H9 (cell line): ENCODE results near the gene MAPK4. TPM values are rescaled to one million over a fixed set of nuclear protein-coding genes. Genes with fewer than 3 reads are reported as not detected.
"Not testable (repeated sequence)": the region's sequence is repeated elsewhere in the genome, so short reads cannot be mapped to it uniquely, and the experiment has no call there.

Experiments
- DNase-seq: peaks from one replicate; pipeline ENCODE4 v3.0.0-alpha.2; 2017
- H2AFZ ChIP-seq: one replicate; pipeline ENCODE4 v1.6.1; 2013; ENCODE audit warnings: mild to moderate bottlenecking, low read length, control low read depth, moderate library complexity
- H2AK5ac ChIP-seq: 2 replicates; pipeline ENCODE4 v1.6.1; 2013; ENCODE audit warnings: low read length, control low read depth, mixed read lengths; ENCODE audit not compliant: insufficient read length
- H2BK120ac ChIP-seq: one replicate; pipeline ENCODE4 v1.6.1; 2013; ENCODE audit warnings: low read depth, mild to moderate bottlenecking, low read length, control low read depth, inconsistent platforms; ENCODE audit not compliant: poor library complexity, severe bottlenecking
- H2BK12ac ChIP-seq: 2 replicates; pipeline ENCODE4 v1.6.1; 2013; ENCODE audit warnings: low read length, control low read depth, mixed read lengths, low read depth; ENCODE audit not compliant: insufficient read length
- H2BK15ac ChIP-seq: 2 replicates; pipeline ENCODE4 v1.6.1; 2013; ENCODE audit warnings: low read depth, low read length, control low read depth
- H2BK20ac ChIP-seq: one replicate; pipeline ENCODE4 v1.6.1; 2013; ENCODE audit warnings: low read depth, mild to moderate bottlenecking, low read length, control low read depth, inconsistent platforms; ENCODE audit not compliant: poor library complexity, severe bottlenecking
- H2BK5ac ChIP-seq: 2 replicates; pipeline ENCODE4 v1.6.1; 2013; ENCODE audit warnings: low read length, control low read depth, mixed read lengths; ENCODE audit not compliant: insufficient read length
- H3K14ac ChIP-seq: 2 replicates; pipeline ENCODE4 v1.6.1; 2013; ENCODE audit warnings: low read length, control low read depth; ENCODE audit not compliant: insufficient read depth
- H3K18ac ChIP-seq: 2 replicates; pipeline ENCODE4 v1.6.1; 2013; ENCODE audit warnings: low read depth, mild to moderate bottlenecking, mixed read lengths, low read length, control low read depth; ENCODE audit not compliant: insufficient read length
- H3K23ac ChIP-seq: 2 replicates; pipeline ENCODE4 v1.6.1; 2013; ENCODE audit warnings: low read length, control low read depth, mixed read lengths, low read depth; ENCODE audit not compliant: insufficient read length
- H3K23me2 ChIP-seq: 2 replicates; pipeline ENCODE4 v1.6.1; 2013; ENCODE audit warnings: low read depth, mild to moderate bottlenecking, mixed read lengths, low read length, control low read depth; ENCODE audit not compliant: insufficient read length, poor library complexity, severe bottlenecking
- H3K27ac ChIP-seq: 2 replicates; pipeline ENCODE4 v1.5.1; 2013; ENCODE audit warnings: low read length, control low read depth, mixed read lengths, low read depth; ENCODE audit not compliant: insufficient read length
- H3K27me3 ChIP-seq: 2 replicates; pipeline ENCODE4 v1.6.1; 2013; ENCODE audit warnings: low read length, control low read depth, inconsistent platforms; ENCODE audit not compliant: insufficient read depth
- H3K4ac ChIP-seq: 2 replicates; pipeline ENCODE4 v1.6.1; 2013; ENCODE audit warnings: low read depth, mild to moderate bottlenecking, control low read depth, inconsistent platforms, low read length, moderate library complexity
- H3K4me1 ChIP-seq: 2 replicates; pipeline ENCODE4 v1.6.1; 2013; ENCODE audit warnings: low read length, control low read depth, inconsistent platforms; ENCODE audit not compliant: insufficient read depth
- H3K4me2 ChIP-seq: 2 replicates; pipeline ENCODE4 v1.6.1; 2013; ENCODE audit warnings: low read length, control low read depth, mixed read lengths; ENCODE audit not compliant: insufficient read length, insufficient read depth
- H3K56ac ChIP-seq: 2 replicates; pipeline ENCODE4 v1.6.1; 2013; ENCODE audit warnings: low read depth, mild to moderate bottlenecking, mixed read lengths, low read length, control low read depth; ENCODE audit not compliant: insufficient read length
- H3K79me1 ChIP-seq: 2 replicates; pipeline ENCODE4 v1.6.1; 2013; ENCODE audit warnings: low read depth, mild to moderate bottlenecking, moderate library complexity, low read length, control low read depth, inconsistent platforms; ENCODE audit not compliant: insufficient read depth, poor library complexity, severe bottlenecking
- H3K79me2 ChIP-seq: 2 replicates; pipeline ENCODE4 v1.6.1; 2013; ENCODE audit warnings: low read length, control low read depth, inconsistent platforms; ENCODE audit not compliant: insufficient read depth
- H3K9ac ChIP-seq: 2 replicates; pipeline ENCODE4 v1.6.1; 2013; ENCODE audit warnings: low read length, control low read depth, mixed read lengths; ENCODE audit not compliant: insufficient read length; ENCODE audit errors: extremely low read depth
- H3K9me3 ChIP-seq: one replicate; pipeline ENCODE4 v1.6.1; 2013; ENCODE audit warnings: low read depth, low read length, inconsistent platforms; ENCODE audit not compliant: control insufficient read depth
- H3T11ph ChIP-seq: one replicate; pipeline ENCODE4 v1.6.1; 2013; ENCODE audit warnings: mild to moderate bottlenecking, low read length, control low read depth, inconsistent platforms
- H4K20me1 ChIP-seq: one replicate; pipeline ENCODE4 v1.6.1; 2013; ENCODE audit not compliant: control insufficient read depth, insufficient read length, insufficient read depth
- H4K5ac ChIP-seq: 2 replicates; pipeline ENCODE4 v1.6.1; 2013; ENCODE audit warnings: low read depth, mild to moderate bottlenecking, mixed read lengths, low read length, control low read depth; ENCODE audit not compliant: insufficient read length
- H4K8ac ChIP-seq: replicated peaks from 2 replicates; pipeline ENCODE4 v1.6.1; 2013; ENCODE audit warnings: low read length, control low read depth, mixed read lengths, low read depth; ENCODE audit not compliant: insufficient read length
- H4K91ac ChIP-seq: 2 replicates; pipeline ENCODE4 v1.6.1; 2013; ENCODE audit warnings: low read depth, mild to moderate bottlenecking, moderate library complexity, mixed read lengths, low read length, control low read depth; ENCODE audit not compliant: insufficient read length
- H3K27ac Mint-ChIP-seq, 3 experiments: 2 replicates in 2 of 3; 3 replicates in 1 of 3; pipeline ENCODE4 v1.8.0; 2020 to 2021; ENCODE audit warnings: mixed read lengths in 3 of 3, mild to moderate bottlenecking in 1 of 3, moderate library complexity in 1 of 3
- H3K27me3 Mint-ChIP-seq: 2 replicates; pipeline ENCODE4 v1.8.0; 2021; ENCODE audit warnings: low read depth, mild to moderate bottlenecking, moderate library complexity, mixed read lengths
- H3K36me3 Mint-ChIP-seq, 3 experiments: 2 replicates in 2 of 3; 3 replicates in 1 of 3; pipeline ENCODE4 v1.8.0; 2020 to 2021; ENCODE audit warnings: low read depth in 3 of 3, mixed read lengths in 3 of 3; ENCODE audit not compliant: insufficient read depth in 1 of 3
- H3K4me1 Mint-ChIP-seq, 2 experiments: 2 replicates each; pipeline ENCODE4 v1.8.0; 2020; ENCODE audit warnings: mixed read lengths in 2 of 2
- H3K4me3 Mint-ChIP-seq, 2 experiments: 2 replicates in 1 of 2; 3 replicates in 1 of 2; pipeline ENCODE4 v1.8.0; 2020 to 2021; ENCODE audit warnings: mild to moderate bottlenecking in 2 of 2, mixed read lengths in 2 of 2, moderate library complexity in 1 of 2
- H3K9me3 Mint-ChIP-seq, 2 experiments: 2 replicates in 1 of 2; 3 replicates in 1 of 2; pipeline ENCODE4 v1.8.0; 2020; ENCODE audit warnings: mild to moderate bottlenecking in 2 of 2, mixed read lengths in 2 of 2, moderate library complexity in 1 of 2
- WGBS: extraction: QIAGEN DNeasy Blood & Tissue Kit; methylation state at CpG from one replicate; pipeline ENCODE4 v1.1.7; 2013; ENCODE audit warnings: missing lambda C conversion rate, low lambda C conversion rate, mixed read lengths; ENCODE audit not compliant: insufficient read length; ENCODE audit errors: extremely low coverage; 5-methylcytosine and 5-hydroxymethylcytosine counted together
- total RNA-seq: library from RNA; stranded (reverse); gene quantifications from 2 replicates; pipeline ENCODE4 v1.2.1, GENCODE V29; 2021
- TF ChIP-seq, protein P1 (sequence below): fragments of 200-600 bp; sonication (generic); conservative IDR thresholded peaks from 3 replicates; pipeline ENCODE4 v1.8.0; 2021; ENCODE audit warnings: antibody characterized with exemption, mild to moderate bottlenecking

Gene MAPK4
- total RNA-seq, 1 experiment from 2014 or later, result 1.6 TPM

DNA sequence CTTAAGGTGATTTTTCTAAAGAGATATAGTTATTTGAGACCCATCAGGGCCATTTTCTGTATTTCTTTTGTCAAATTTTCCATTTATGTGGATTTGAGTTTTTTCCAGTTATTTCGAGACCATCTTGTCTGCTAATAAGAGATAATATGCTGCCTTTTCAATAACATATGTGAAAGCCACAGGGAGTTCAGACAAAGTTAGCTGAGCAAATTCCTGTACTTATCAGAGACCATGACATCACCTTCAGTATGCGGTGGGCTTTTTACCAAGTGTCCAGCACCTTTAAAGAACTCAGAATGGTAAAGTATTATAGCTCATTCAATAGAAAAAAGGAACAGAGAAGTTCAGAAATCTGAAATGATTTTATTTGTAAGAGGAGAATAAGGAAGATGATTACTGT is 11.7 kb downstream of the MAPK4 start:
- peaks cover 3% of the 10 kb centered on the region for H3K27me3 Mint-ChIP-seq
- no peak overlapping the region for H2AK5ac ChIP-seq
- H4K8ac ChIP-seq, result no peak overlapping the region
- H3K56ac ChIP-seq, result no peak overlapping the region
- H2BK20ac ChIP-seq, result no peak overlapping the region
- H3K9ac ChIP-seq, result no peak overlapping the region
- no peaks in the 10 kb centered on the region for H4K20me1 ChIP-seq
- no peak overlapping the region for H3K4me3 Mint-ChIP-seq
- H3K79me1 ChIP-seq, result no peaks in the 10 kb centered on the region
- H2AFZ ChIP-seq, result no peak overlapping the region
- no peak overlapping the region for H3K27ac ChIP-seq
- no peak overlapping the region for H3K23ac ChIP-seq
- TF ChIP-seq, protein P1, sequence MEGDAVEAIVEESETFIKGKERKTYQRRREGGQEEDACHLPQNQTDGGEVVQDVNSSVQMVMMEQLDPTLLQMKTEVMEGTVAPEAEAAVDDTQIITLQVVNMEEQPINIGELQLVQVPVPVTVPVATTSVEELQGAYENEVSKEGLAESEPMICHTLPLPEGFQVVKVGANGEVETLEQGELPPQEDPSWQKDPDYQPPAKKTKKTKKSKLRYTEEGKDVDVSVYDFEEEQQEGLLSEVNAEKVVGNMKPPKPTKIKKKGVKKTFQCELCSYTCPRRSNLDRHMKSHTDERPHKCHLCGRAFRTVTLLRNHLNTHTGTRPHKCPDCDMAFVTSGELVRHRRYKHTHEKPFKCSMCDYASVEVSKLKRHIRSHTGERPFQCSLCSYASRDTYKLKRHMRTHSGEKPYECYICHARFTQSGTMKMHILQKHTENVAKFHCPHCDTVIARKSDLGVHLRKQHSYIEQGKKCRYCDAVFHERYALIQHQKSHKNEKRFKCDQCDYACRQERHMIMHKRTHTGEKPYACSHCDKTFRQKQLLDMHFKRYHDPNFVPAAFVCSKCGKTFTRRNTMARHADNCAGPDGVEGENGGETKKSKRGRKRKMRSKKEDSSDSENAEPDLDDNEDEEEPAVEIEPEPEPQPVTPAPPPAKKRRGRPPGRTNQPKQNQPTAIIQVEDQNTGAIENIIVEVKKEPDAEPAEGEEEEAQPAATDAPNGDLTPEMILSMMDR, result no peak
- no peaks in the 10 kb centered on the region for H3K23me2 ChIP-seq
- peaks cover 6 to 11% (median 6%) of the 10 kb centered on the region in 3 experiments for H3K36me3 Mint-ChIP-seq
- peaks cover 34 to 48% of the 10 kb centered on the region in 2 experiments for H3K4me1 Mint-ChIP-seq
- H3K18ac ChIP-seq, result no peak overlapping the region
- WGBS, result no CpG with 5 or more reads among the region's 2 CpGs
- H3T11ph ChIP-seq, result no peak overlapping the region
- no peak overlapping the region for H4K91ac ChIP-seq
- no peak overlapping the region for H3K14ac ChIP-seq
- H3K27ac Mint-ChIP-seq, result no peak overlapping the region
- H3K27me3 ChIP-seq, result no peaks in the 10 kb centered on the region
- no peak overlapping the region for H2BK15ac ChIP-seq
- no peak overlapping the region for H2BK12ac ChIP-seq
- peaks cover 10% of the 10 kb centered on the region for H3K9me3 ChIP-seq
- H3K4me2 ChIP-seq, result no peak overlapping the region
- DNase-seq, result no peak
- H4K5ac ChIP-seq, result no peak overlapping the region
- no peak overlapping the region for H2BK120ac ChIP-seq
- no peak overlapping the region for H2BK5ac ChIP-seq
- peaks cover 10 to 11% of the 10 kb centered on the region in 2 experiments for H3K9me3 Mint-ChIP-seq
- peaks cover 3% of the 10 kb centered on the region; the same call in 1 of the 2 replicates for H3K4me1 ChIP-seq
- no peak overlapping the region for H3K4ac ChIP-seq
- H3K79me2 ChIP-seq, result no peaks in the 10 kb centered on the region

- H3K27me3 Mint-ChIP-seq, result not testable (repeated sequence)
These were observed 13.3 kb downstream of the MAPK4 start for GRCh38 chr18:50573196-50573595.

More at GRCh38 chr18:50573196-50573595, 13.3 kb downstream of the MAPK4 start:
- H3K18ac ChIP-seq, H3K9ac ChIP-seq, H3K23me2 ChIP-seq, H4K8ac ChIP-seq, H3K4ac ChIP-seq, H3K4me2 ChIP-seq, H2BK15ac ChIP-seq, H3K27me3 ChIP-seq, H2BK120ac ChIP-seq, H4K20me1 ChIP-seq, H3K9me3 Mint-ChIP-seq, H3K4me1 ChIP-seq, H2BK12ac ChIP-seq, H3K27ac ChIP-seq, H2AK5ac ChIP-seq, H3K23ac ChIP-seq, H3K14ac ChIP-seq, H3K9me3 ChIP-seq, H2BK20ac ChIP-seq, H4K5ac ChIP-seq, H3T11ph ChIP-seq, DNase-seq, H3K56ac ChIP-seq, H3K4me3 Mint-ChIP-seq, H4K91ac ChIP-seq, H3K36me3 Mint-ChIP-seq, H3K79me2 ChIP-seq, H2AFZ ChIP-seq, H2BK5ac ChIP-seq, H3K27ac Mint-ChIP-seq, H3K79me1 ChIP-seq: not testable (repeated sequence)
- peaks cover 38 to 56% of the 10 kb centered on the region in 2 experiments for H3K4me1 Mint-ChIP-seq
- no CpG with 5 or more reads among the region's 3 CpGs for WGBS
